OCI-LY1 (cell line): ENCODE data around the gene CHCHD1.

ENCODE experiments used
- H2AFZ ChIP-seq: fragments of 200-600 bp; sonication (generic), shearing (Covaris generic); 2 replicates; pipeline ENCODE4 v1.6.0; 2014; ENCODE audit warnings: antibody characterized with exemption, mild to moderate bottlenecking, low read length
- H3F3A ChIP-seq: fragments of 200-600 bp; sonication (generic), shearing (Covaris generic); 2 replicates; pipeline ENCODE4 v1.6.0; 2014; ENCODE audit warnings: mild to moderate bottlenecking, antibody characterized with exemption, low read length, moderate library complexity; ENCODE audit not compliant: insufficient read depth
- H3K27ac ChIP-seq: fragments of 200-600 bp; sonication (generic); 2 replicates; pipeline ENCODE4 v1.5.1; 2014; ENCODE audit warnings: low read length, mixed run types, mild to moderate bottlenecking, low read depth; ENCODE audit not compliant: poor library complexity, severe bottlenecking
- H3K27me3 ChIP-seq: fragments of 200-600 bp; sonication (generic); 2 replicates; pipeline ENCODE4 v1.6.0; 2014; ENCODE audit warnings: antibody characterized with exemption, mild to moderate bottlenecking, low read length, moderate library complexity; ENCODE audit not compliant: insufficient read depth
- H3K36me3 ChIP-seq: fragments of 200-600 bp; sonication (generic); 2 replicates; pipeline ENCODE4 v1.6.1; 2014; ENCODE audit warnings: mild to moderate bottlenecking, antibody characterized with exemption, low read length, moderate library complexity, mixed read lengths; ENCODE audit not compliant: insufficient read depth
- H3K4me1 ChIP-seq: fragments of 200-600 bp; sonication (generic); 2 replicates; pipeline ENCODE4 v1.5.1; 2014; ENCODE audit warnings: mild to moderate bottlenecking, low read length, moderate library complexity; ENCODE audit not compliant: insufficient read depth, severe bottlenecking
- H3K4me2 ChIP-seq: fragments of 200-600 bp; sonication (generic), shearing (Covaris generic); 2 replicates; pipeline ENCODE4 v1.6.1; 2014; ENCODE audit warnings: low read length
- H3K4me3 ChIP-seq: fragments of 200-600 bp; sonication (generic); 2 replicates; pipeline ENCODE4 v1.5.1; 2014; ENCODE audit warnings: low read length, low read depth, mild to moderate bottlenecking, mixed read lengths; ENCODE audit not compliant: poor library complexity, severe bottlenecking
- H3K79me2 ChIP-seq: fragments of 200-600 bp; shearing (Covaris generic); 2 replicates; pipeline ENCODE4 v1.6.1; 2016; ENCODE audit warnings: mixed run types, low read length, mixed read lengths; ENCODE audit not compliant: insufficient read depth
- H3K9ac ChIP-seq: fragments of 200-600 bp; sonication (generic), shearing (Covaris generic); 2 replicates; pipeline ENCODE4 v1.6.1; 2014; ENCODE audit warnings: mild to moderate bottlenecking, low read length, mixed read lengths
- H3K9me2 ChIP-seq: fragments of 200-600 bp; sonication (generic), shearing (Covaris generic); 2 replicates; pipeline ENCODE4 v1.6.1; 2014; ENCODE audit warnings: low read depth, mild to moderate bottlenecking, low read length, mixed read lengths
- H3K9me3 ChIP-seq: fragments of 200-600 bp; shearing (Covaris generic); 2 replicates; pipeline ENCODE4 v1.6.1; 2014; ENCODE audit warnings: low read length, mixed read lengths
- H4K20me1 ChIP-seq: fragments of 200-600 bp; sonication (generic), shearing (Covaris generic); 2 replicates; pipeline ENCODE4 v1.6.0; 2016; ENCODE audit warnings: mild to moderate bottlenecking, low read length; ENCODE audit not compliant: insufficient read depth
- EZH2 ChIP-seq: fragments of 200-600 bp; sonication (generic), shearing (Covaris generic); IDR thresholded peaks from 2 replicates; pipeline ENCODE4 v1.8.0; 2017; ENCODE audit warnings: borderline replicate concordance, mixed run types, mild to moderate bottlenecking, antibody characterized with exemption, low read length, moderate library complexity, mixed read lengths
- TF ChIP-seq, protein P1 (sequence below): fragments of 200-600 bp; sonication (generic), shearing (Covaris generic); IDR thresholded peaks from 2 replicates; pipeline ENCODE4 v1.5.1; 2017; ENCODE audit warnings: mild to moderate bottlenecking, antibody characterized with exemption, low read length, moderate library complexity, mixed read lengths

The CHCHD1 gene

DNA sequence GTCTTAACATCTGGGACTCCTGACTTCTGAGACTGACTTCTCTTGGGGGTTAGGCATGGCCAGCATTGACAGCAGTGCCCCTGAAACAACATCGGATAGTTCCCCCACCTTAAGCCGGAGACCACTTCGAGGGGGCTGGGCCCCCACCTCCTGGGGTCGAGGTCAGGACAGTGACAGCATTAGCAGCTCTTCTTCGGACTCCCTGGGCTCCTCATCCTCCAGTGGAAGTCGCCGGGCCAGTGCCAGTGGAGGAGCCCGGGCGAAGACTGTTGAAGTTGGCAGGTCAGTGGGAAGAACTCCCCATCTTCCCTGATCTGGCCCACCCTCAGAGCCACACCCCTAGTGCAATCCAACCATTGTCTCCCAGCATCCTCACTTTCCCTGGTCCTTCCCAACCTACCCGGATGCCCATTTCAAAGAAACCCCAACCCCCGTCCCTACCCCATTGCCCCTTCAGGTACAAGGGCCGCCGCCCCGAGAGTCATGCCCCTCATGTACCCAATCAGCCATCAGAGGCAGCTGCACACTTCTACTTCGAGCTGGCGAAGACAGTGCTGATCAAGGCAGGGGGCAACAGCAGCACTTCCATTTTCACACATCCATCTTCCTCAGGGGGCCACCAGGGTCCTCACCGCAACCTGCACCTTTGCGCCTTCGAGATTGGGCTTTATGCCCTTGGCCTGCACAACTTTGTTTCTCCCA, 15.6 kb downstream of the CHCHD1 start:
- TF ChIP-seq, protein P1, sequence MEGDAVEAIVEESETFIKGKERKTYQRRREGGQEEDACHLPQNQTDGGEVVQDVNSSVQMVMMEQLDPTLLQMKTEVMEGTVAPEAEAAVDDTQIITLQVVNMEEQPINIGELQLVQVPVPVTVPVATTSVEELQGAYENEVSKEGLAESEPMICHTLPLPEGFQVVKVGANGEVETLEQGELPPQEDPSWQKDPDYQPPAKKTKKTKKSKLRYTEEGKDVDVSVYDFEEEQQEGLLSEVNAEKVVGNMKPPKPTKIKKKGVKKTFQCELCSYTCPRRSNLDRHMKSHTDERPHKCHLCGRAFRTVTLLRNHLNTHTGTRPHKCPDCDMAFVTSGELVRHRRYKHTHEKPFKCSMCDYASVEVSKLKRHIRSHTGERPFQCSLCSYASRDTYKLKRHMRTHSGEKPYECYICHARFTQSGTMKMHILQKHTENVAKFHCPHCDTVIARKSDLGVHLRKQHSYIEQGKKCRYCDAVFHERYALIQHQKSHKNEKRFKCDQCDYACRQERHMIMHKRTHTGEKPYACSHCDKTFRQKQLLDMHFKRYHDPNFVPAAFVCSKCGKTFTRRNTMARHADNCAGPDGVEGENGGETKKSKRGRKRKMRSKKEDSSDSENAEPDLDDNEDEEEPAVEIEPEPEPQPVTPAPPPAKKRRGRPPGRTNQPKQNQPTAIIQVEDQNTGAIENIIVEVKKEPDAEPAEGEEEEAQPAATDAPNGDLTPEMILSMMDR, result no peak
- TF ChIP-seq EZH2, result no peak
- H3K79me2 ChIP-seq, result no peaks in the 10 kb centered on the region
- H3K9me2 ChIP-seq, result no peaks in the 10 kb centered on the region
- H3K4me3 ChIP-seq, result no peak overlapping the region
- no peaks in the 10 kb centered on the region for H3K4me1 ChIP-seq
- peaks cover 87% of the 10 kb centered on the region for H3K36me3 ChIP-seq
- H3F3A ChIP-seq, result no peaks in the 10 kb centered on the region
- no peak overlapping the region for H3K9ac ChIP-seq
- no peak overlapping the region for H2AFZ ChIP-seq
- no peaks in the 10 kb centered on the region for H4K20me1 ChIP-seq
- H3K4me2 ChIP-seq, result no peak overlapping the region
- no peaks in the 10 kb centered on the region for H3K27me3 ChIP-seq
- H3K27ac ChIP-seq, result no peak overlapping the region
- H3K9me3 ChIP-seq, result no peaks in the 10 kb centered on the region

DNA sequence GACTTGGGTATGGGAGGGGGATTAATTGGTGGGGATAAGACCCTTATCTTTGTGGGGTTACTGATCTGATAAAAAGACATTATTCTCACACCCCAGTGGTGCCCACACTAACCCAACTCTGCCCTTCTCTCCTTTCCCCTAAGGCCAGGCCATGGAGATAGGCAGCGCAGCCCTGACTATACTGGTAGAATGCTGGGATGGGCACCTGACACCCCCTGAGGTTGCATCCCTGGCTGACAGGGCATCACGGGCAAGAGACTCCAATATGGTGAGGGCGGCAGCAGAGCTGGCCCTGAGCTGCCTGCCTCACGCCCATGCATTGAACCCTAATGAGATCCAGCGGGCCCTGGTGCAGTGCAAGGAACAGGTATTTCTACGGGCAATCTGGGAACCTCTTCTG, 16.2 kb downstream of the CHCHD1 start:
- Histone ChIP-seq H3K4me3 (no peak overlapping the region), H3F3A (no peaks in the 10 kb centered on the region), H4K20me1 (no peaks in the 10 kb centered on the region), H3K79me2 (no peaks in the 10 kb centered on the region), H3K9me2 (no peaks in the 10 kb centered on the region), H3K4me1 (no peaks in the 10 kb centered on the region), H3K27me3 (no peaks in the 10 kb centered on the region), H3K27ac (no peak overlapping the region), H3K4me2 (no peak overlapping the region), H2AFZ (no peak overlapping the region), H3K9ac (no peak overlapping the region), H3K9me3 (no peaks in the 10 kb centered on the region), H3K36me3 (peaks cover 87% of the 10 kb centered on the region)
- TF ChIP-seq, protein P1, result no peak
- no peak for TF ChIP-seq EZH2

DNA sequence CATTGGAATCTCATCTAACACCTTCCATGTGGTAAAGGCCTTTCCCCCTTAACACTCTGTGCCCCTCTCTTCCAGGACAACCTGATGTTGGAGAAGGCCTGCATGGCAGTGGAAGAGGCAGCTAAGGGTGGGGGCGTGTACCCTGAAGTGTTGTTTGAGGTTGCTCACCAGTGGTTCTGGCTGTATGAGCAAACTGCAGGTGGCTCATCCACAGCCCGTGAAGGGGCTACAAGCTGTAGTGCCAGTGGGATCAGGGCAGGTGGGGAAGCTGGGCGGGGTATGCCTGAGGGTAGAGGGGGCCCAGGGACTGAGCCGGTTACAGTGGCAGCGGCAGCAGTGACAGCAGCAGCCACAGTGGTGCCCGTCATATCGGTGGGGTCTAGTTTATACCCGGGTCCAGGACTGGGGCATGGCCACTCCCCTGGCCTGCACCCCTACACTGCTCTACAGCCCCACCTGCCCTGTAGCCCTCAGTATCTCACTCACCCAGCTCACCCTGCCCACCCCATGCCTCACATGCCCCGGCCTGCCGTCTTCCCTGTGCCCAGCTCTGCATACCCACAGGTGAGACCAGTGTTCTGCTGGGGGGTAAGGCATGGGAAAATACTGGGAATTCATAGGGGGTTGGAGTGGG, 17.2 kb downstream of the CHCHD1 start:
- H3K9me3 ChIP-seq, result no peaks in the 10 kb centered on the region
- H3K4me1 ChIP-seq, result no peaks in the 10 kb centered on the region
- H3F3A ChIP-seq, result no peaks in the 10 kb centered on the region
- no peaks in the 10 kb centered on the region for H4K20me1 ChIP-seq
- H3K4me2 ChIP-seq, result no peak overlapping the region
- H3K27me3 ChIP-seq, result no peaks in the 10 kb centered on the region
- no peak overlapping the region for H3K4me3 ChIP-seq
- no peaks in the 10 kb centered on the region for H3K9me2 ChIP-seq
- H3K36me3 ChIP-seq, result peaks cover 87% of the 10 kb centered on the region
- H3K79me2 ChIP-seq, result no peaks in the 10 kb centered on the region
- H2AFZ ChIP-seq, result no peak overlapping the region
- no peak overlapping the region for H3K9ac ChIP-seq
- no peak overlapping the region for H3K27ac ChIP-seq
- TF ChIP-seq, protein P1, result no peak
- no peak for TF ChIP-seq EZH2
